NB4 (cell line): ENCODE data around the gene ITFG2.
A peak's percentile ranks its signal among the peaks of the same experiment; 100 is the strongest.

ENCODE experiments used
- DNase-seq: peaks from one replicate; pipeline ENCODE4 v3.0.0; 2010; ENCODE audit warnings: low read depth
- H3K4me3 ChIP-seq: one replicate; pipeline ENCODE4 v1.5.1; 2011; ENCODE audit warnings: mild to moderate bottlenecking, low read depth, low read length, moderate library complexity
- CTCF ChIP-seq: IDR thresholded peaks from one replicate; pipeline ENCODE4 v1.5.1; 2012; ENCODE audit warnings: low read depth, low read length
- MAX ChIP-seq: IDR thresholded peaks from 2 replicates; pipeline ENCODE4 v1.6.1; 2011; ENCODE audit warnings: low read depth, low read length
- MYC ChIP-seq: IDR thresholded peaks from 2 replicates; pipeline ENCODE4 v1.6.1; 2011; ENCODE audit warnings: low read depth, low read length
- POLR2A ChIP-seq: IDR thresholded peaks from 2 replicates; pipeline ENCODE4 v1.6.1; 2011; ENCODE audit warnings: mild to moderate bottlenecking; ENCODE audit not compliant: insufficient read length; ENCODE audit errors: extremely low read depth

Gene ITFG2

GRCh38 chr12:2806700-2807099, 5.8 kb upstream of the ITFG2 start:
- TF ChIP-seq MYC (no peak), POLR2A (no peak), MAX (no peak), CTCF (no peak)
- no peak overlapping the region for H3K4me3 ChIP-seq
- no peak for DNase-seq

GRCh38 chr12:2811801-2812200, 667 bp upstream of the ITFG2 start:
- TF ChIP-seq MAX (no peak), POLR2A (no peak), MYC (no peak), CTCF (no peak)
- H3K4me3 ChIP-seq: peak overlapping the region; percentile 72
- no peak for DNase-seq

- DNase-seq: peak; percentile 79
- TF ChIP-seq POLR2A (no peak), MYC (0 out of 2 replicates have a peak, but pooled peaks have one; percentile 14), CTCF (peak; percentile 70)
- peak overlapping the region; percentile 91 for H3K4me3 ChIP-seq
Measured at GRCh38 chr12:2813214-2814185, 1.0 kb downstream of the ITFG2 start.

DNA sequence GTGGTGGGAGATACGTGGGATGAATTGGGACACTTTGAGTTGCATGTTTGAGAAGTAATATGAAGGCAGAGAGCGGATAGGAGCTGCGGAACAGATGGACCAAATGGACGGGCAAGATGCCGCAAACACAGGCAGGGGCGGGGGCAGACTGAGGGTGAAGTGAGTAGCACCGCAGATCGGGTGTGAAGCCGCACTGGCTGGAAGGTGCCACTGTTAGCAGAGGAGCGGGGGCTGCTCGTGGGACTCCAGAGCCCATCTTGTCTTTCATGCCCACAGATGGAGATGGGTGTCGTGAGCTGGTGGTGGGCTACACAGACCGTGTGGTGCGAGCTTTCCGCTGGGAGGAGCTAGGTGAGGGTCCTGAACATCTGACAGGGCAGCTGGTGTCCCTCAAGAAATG, 7.3 kb downstream of the ITFG2 start:
- DNase-seq: no peak
- TF ChIP-seq POLR2A (no peak), MYC (no peak), MAX (no peak), CTCF (no peak)
- no peak overlapping the region for H3K4me3 ChIP-seq

DNA sequence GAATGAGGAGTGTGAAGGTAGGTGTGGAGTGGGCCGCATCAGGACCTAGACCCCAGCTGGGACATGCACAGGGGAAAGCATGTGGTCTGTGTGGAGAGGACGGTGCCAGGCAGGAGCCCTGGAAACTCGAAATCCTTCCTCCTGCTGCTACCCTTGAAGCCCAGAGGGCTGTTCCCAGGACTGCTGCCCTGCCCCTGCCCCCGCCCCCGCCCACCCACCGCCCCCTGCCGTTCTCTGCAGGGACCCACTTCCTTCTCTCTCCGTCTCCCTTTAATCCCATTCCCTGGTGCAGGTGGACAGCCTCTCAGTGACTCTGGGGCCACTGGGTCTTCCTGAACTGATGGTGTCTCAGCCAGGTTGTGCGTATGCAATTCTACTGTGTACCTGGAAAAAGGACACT, 8.0 kb downstream of the ITFG2 start:
- no peak overlapping the region for H3K4me3 ChIP-seq
- no peak for TF ChIP-seq CTCF
- TF ChIP-seq POLR2A: no peak
- TF ChIP-seq MAX: no peak
- no peak for TF ChIP-seq MYC
- DNase-seq: no peak
